Fibroblast of lung (primary cell): ENCODE measurements around the gene MEF2A. TPM values are rescaled to one million over a fixed set of nuclear protein-coding genes. Genes with fewer than 3 reads are reported as not detected.

Experiments
- DNase-seq, 2 donors: peaks; one replicate each; pipeline versions ENCODE4 v3.0.0 to v3.0.0-alpha.2; 2010; ENCODE audit warnings: low read depth in 2 of 2
- H2AFZ ChIP-seq: 2 replicates; pipeline ENCODE4 v1.5.1; 2012; ENCODE audit warnings: low read length, control low read depth, inconsistent platforms
- H3K27ac ChIP-seq: 2 replicates; pipeline ENCODE4 v1.5.1; 2011; ENCODE audit warnings: low read length, control low read depth; ENCODE audit not compliant: insufficient read depth
- H3K27me3 ChIP-seq: 2 replicates; pipeline ENCODE4 v1.5.1; 2011; ENCODE audit warnings: mild to moderate bottlenecking, low read length; ENCODE audit not compliant: control insufficient read depth, insufficient read depth
- H3K36me3 ChIP-seq: 2 replicates; pipeline ENCODE4 v1.5.1; 2011; ENCODE audit warnings: low read length; ENCODE audit not compliant: control insufficient read depth, insufficient read depth
- H3K4me1 ChIP-seq: 2 replicates; pipeline ENCODE4 v1.5.1; 2011; ENCODE audit warnings: low read length; ENCODE audit not compliant: control insufficient read depth, insufficient read depth; ENCODE audit errors: extremely low read depth
- H3K4me2 ChIP-seq: 2 replicates; pipeline ENCODE4 v1.5.1; 2011; ENCODE audit warnings: low read length, control low read depth; ENCODE audit not compliant: insufficient read depth; ENCODE audit errors: extremely low read depth
- H3K4me3 ChIP-seq, 4 experiments: fragments of 200-600 bp in 1 of 4; sonication (generic) in 1 of 4; replicated peaks in 1 of 4; 2 replicates each; pipeline ENCODE4 v1.5.1; 2011 to 2016; ENCODE audit warnings: low read length in 4 of 4, low read depth in 3 of 4, mild to moderate bottlenecking in 3 of 4, control low read depth in 2 of 4, inconsistent platforms in 1 of 4, mixed read lengths in 1 of 4; ENCODE audit not compliant: insufficient read depth in 1 of 4; ENCODE audit errors: control extremely low read depth in 1 of 4
- H3K79me2 ChIP-seq: 2 replicates; pipeline ENCODE4 v1.5.1; 2012; ENCODE audit warnings: mild to moderate bottlenecking, low read length, inconsistent platforms; ENCODE audit not compliant: control insufficient read depth, insufficient read depth
- H3K9ac ChIP-seq: 2 replicates; pipeline ENCODE4 v1.5.1; 2011; ENCODE audit warnings: mild to moderate bottlenecking, low read length, control low read depth; ENCODE audit not compliant: insufficient read depth
- H3K9me3 ChIP-seq: 2 replicates; pipeline ENCODE4 v1.5.1; 2012; ENCODE audit warnings: low read depth, low read length; ENCODE audit not compliant: control insufficient read depth, insufficient read depth
- H4K20me1 ChIP-seq: 2 replicates; pipeline ENCODE4 v1.5.1; 2011; ENCODE audit warnings: low read length; ENCODE audit not compliant: control insufficient read depth, insufficient read depth; ENCODE audit errors: extremely low read depth
- EZH2 ChIP-seq: IDR thresholded peaks from 2 replicates; pipeline ENCODE4 v1.5.1; 2012; ENCODE audit warnings: low read length, control low read depth, mild to moderate bottlenecking; ENCODE audit errors: missing control alignments
- polyA plus RNA-seq, 2 donors: library from polyadenylated mRNA; depleted of rRNA in 1 of 2; stranded (reverse) in 1 of 2; unstranded in 1 of 2; fragments of >200 nt; gene quantifications; 2 replicates each; pipeline ENCODE4 v1.2.1, GENCODE V29; 2011 to 2012; ENCODE audit warnings: missing spikeins in 1 of 2
- total RNA-seq: library from RNA; depleted of rRNA; stranded (reverse); fragments of >200 nt; gene quantifications from 2 replicates; pipeline ENCODE4 v1.2.1, GENCODE V29; 2014
- TF ChIP-seq, protein P1 (sequence below), 2 donors: IDR thresholded peaks in 1 of 2; conservative IDR thresholded peaks in 1 of 2; 1 replicate in 1 of 2; 2 replicates in 1 of 2; pipeline ENCODE4 v1.5.1; 2011 to 2012; ENCODE audit warnings: low read length in 2 of 2, control low read depth in 1 of 2, inconsistent platforms in 1 of 2, low read depth in 1 of 2, mild to moderate bottlenecking in 1 of 2

The MEF2A gene
- total and polyA plus RNA-seq, 2 donors (not counting 1 experiment from before 2014, with no cell fraction given) = 24.6 to 40.4 TPM

- H3K27ac ChIP-seq = no peak overlapping the region
- H2AFZ ChIP-seq = no peak overlapping the region
- no peaks in the 10 kb centered on the region for H3K79me2 ChIP-seq
- no peaks in the 10 kb centered on the region for H4K20me1 ChIP-seq
- H3K4me2 ChIP-seq = no peak overlapping the region
- no peak for TF ChIP-seq EZH2
- TF ChIP-seq, protein P1, sequence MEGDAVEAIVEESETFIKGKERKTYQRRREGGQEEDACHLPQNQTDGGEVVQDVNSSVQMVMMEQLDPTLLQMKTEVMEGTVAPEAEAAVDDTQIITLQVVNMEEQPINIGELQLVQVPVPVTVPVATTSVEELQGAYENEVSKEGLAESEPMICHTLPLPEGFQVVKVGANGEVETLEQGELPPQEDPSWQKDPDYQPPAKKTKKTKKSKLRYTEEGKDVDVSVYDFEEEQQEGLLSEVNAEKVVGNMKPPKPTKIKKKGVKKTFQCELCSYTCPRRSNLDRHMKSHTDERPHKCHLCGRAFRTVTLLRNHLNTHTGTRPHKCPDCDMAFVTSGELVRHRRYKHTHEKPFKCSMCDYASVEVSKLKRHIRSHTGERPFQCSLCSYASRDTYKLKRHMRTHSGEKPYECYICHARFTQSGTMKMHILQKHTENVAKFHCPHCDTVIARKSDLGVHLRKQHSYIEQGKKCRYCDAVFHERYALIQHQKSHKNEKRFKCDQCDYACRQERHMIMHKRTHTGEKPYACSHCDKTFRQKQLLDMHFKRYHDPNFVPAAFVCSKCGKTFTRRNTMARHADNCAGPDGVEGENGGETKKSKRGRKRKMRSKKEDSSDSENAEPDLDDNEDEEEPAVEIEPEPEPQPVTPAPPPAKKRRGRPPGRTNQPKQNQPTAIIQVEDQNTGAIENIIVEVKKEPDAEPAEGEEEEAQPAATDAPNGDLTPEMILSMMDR (conservative IDR thresholded peaks at IDR 0.05 in 1 of 2, IDR thresholded peaks at IDR 0.05 in 1 of 2; ENCODE audit: low read depth in 1 of 2, low read length in 2 of 2) = no peak
- no peaks in the 10 kb centered on the region for H3K27me3 ChIP-seq
- H3K36me3 ChIP-seq = peaks cover 2% of the 10 kb centered on the region
- no peak for DNase-seq
- H3K9me3 ChIP-seq = no peaks in the 10 kb centered on the region
- no peak overlapping the region for H3K9ac ChIP-seq
- H3K4me3 ChIP-seq = no peak overlapping the region
- H3K4me1 ChIP-seq = no peaks in the 10 kb centered on the region
These were observed 107.3 kb downstream of the MEF2A start for GRCh38 chr15:99673111-99673510.

GRCh38 chr15:99674279-99674678 is 108.5 kb downstream of the MEF2A start:
- Histone ChIP-seq H3K27ac (no peak overlapping the region), H3K9ac (no peak overlapping the region), H4K20me1 (no peaks in the 10 kb centered on the region), H2AFZ (no peak overlapping the region), H3K4me3 (no peak overlapping the region), H3K4me1 (no peaks in the 10 kb centered on the region), H3K4me2 (no peak overlapping the region), H3K79me2 (no peaks in the 10 kb centered on the region), H3K9me3 (no peaks in the 10 kb centered on the region), H3K36me3 (peaks cover 4% of the 10 kb centered on the region), H3K27me3 (no peaks in the 10 kb centered on the region)
- DNase-seq = no peak
- no peak for TF ChIP-seq EZH2

GRCh38 chr15:99677540-99678134 is 111.9 kb downstream of the MEF2A start:
- H2AFZ ChIP-seq = no peak overlapping the region
- H3K4me1 ChIP-seq = no peaks in the 10 kb centered on the region
- H3K27me3 ChIP-seq = no peaks in the 10 kb centered on the region
- H3K4me2 ChIP-seq = no peak overlapping the region
- H3K36me3 ChIP-seq = peaks cover 4% of the 10 kb centered on the region
- H4K20me1 ChIP-seq = no peaks in the 10 kb centered on the region
- peak in 1 of 2 donors; percentile 15 for DNase-seq
- no peak for TF ChIP-seq EZH2
- TF ChIP-seq, protein P1 (conservative IDR thresholded peaks at IDR 0.05 in 1 of 2, IDR thresholded peaks at IDR 0.05 in 1 of 2; ENCODE audit: low read depth in 1 of 2, low read length in 2 of 2) = no peak
- H3K9ac ChIP-seq = no peak overlapping the region
- H3K9me3 ChIP-seq = no peaks in the 10 kb centered on the region
- no peak overlapping the region for H3K27ac ChIP-seq
- H3K79me2 ChIP-seq = no peaks in the 10 kb centered on the region
- no peak overlapping the region for H3K4me3 ChIP-seq
